ENCODE data around the gene VPS45.
"Not testable (repeated sequence)": the region's sequence is repeated elsewhere in the genome, so short reads cannot be mapped to it uniquely, and the experiment has no call there.

VPS45 gene

GRCh38 chr1:150160964-150161621 lies 93.5 kb downstream of the VPS45 start:
- DNase-seq (ENCODE audit: low read depth): no peak

GRCh38 chr1:150161747-150162581 lies 94.4 kb downstream of the VPS45 start:
- DNase-seq (ENCODE audit: low read depth): no peak

DNA sequence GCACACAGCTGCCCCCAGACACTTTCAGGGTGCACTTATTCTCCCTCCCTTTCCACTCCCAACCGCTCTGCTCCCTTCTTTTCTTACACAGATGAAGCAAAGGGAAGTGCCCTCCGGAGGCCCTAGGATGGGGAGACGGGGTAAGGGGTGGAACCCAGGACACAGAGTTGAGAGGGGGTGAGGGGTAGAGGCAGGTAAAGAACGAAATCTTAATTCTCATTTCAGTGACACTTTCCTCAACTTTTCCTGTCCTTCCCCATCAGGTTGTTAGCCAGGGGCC lies 94.9 kb downstream of the VPS45 start:
- no peak for DNase-seq (ENCODE audit: low read depth)

- DNase-seq (ENCODE audit: low read depth): no peak
These were observed 95.5 kb downstream of the VPS45 start for GRCh38 chr1:150162862-150163706.

- DNase-seq (ENCODE audit: low read depth): no peak
These were observed 96.6 kb downstream of the VPS45 start for GRCh38 chr1:150164224-150164623.

DNA sequence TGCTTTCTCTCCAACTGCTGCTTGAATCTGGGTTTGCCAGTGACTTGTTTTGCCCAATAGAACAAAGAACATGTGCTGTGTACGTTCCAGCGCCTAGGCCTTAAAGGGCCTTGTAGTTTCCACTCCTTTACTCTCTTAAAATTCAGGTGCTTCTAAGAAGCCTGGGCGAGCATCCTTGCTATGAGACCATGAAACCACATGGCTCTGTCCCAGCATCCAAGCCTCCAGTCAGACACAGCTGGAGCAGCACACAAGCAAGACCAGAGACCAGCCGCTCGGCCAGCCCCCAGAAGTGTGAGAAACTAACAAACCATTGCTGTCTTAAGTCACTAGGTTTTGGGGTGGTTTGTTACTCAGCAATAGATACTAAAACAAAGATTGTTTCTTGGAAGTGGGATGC lies 97.2 kb downstream of the VPS45 start:
- no peak for DNase-seq (ENCODE audit: low read depth)

- peak; percentile 38 for DNase-seq (ENCODE audit: low read depth)
These were observed 98.3 kb downstream of the VPS45 start for GRCh38 chr1:150165622-150166612.

DNA sequence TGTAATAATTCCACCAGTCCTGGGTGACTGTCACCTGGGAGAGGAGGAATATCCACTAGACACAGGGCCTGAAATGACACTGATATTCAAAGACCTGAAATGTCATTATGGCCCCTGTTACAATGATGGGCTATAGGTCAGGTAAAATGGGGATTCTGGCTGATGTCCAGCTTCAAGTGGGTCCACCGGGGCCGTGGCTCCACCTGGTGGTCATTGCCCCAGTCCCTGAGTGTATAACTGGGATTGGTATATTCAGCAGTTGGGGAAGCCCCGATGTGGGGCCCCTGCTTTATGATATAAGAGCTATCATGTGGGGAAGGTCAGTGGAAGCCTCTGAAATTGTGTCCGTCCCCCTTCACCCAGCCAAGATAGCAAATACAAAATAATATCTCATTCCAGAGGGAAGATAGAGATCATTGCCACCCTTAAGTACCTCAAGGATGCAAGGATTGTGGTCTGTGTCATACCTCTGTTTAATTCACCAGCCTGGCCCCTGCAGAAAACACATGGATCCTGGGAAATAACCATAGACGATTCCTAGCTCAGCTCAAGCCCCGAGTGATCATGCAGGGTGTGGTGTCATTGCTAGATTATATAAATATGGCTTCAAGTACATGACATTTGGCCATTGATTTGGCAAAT lies 101.5 kb downstream of the VPS45 start:
- DNase-seq (ENCODE audit: low read depth): peak; percentile 34

- no peak for DNase-seq (ENCODE audit: low read depth)
These were observed 104.2 kb downstream of the VPS45 start for GRCh38 chr1:150171801-150172200.

DNA sequence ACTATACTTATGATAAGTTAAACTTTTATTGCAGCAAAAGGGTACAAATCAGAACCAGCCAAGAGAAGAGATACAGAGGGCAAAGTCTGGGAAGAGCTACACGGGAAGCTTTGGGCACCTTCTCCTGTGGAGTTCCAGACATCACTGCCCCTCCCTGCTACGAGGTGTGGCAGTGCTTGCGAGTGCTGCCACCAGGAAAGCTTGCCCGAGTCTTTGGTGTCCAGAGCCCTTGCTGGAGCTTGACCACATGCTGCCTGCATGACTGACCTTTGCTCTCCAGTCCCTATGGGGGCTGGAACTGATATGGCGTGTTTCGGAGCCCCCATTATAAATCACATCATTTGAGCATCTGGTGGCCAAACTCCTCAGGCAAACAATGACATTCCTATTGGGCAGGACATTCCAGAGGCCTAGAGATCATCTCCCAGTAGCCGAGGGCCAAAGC lies 105.6 kb downstream of the VPS45 start:
- no peak for DNase-seq (ENCODE audit: low read depth)

- no peak for DNase-seq (ENCODE audit: low read depth)
These were observed 109.0 kb downstream of the VPS45 start for GRCh38 chr1:150176593-150176992.

DNA sequence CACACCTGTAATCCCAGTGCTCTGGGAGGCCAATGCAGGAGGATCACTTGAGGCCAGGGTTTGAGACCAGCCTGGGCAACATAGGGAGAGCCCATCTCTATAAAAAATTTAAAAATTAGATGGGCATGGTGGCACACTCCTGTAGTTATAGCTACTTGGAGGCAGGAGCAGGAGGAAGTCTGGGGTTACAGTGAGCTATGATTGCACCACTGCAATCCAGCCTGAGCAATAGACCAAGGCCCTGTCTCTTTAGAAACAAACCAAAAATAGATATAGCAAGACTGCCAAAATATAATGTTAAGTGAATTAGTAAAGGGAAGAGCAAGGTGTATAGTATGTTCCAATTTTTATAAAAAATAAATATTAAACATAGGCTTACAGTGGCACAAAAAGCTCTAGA lies 111.0 kb downstream of the VPS45 start:
- no peak for DNase-seq (ENCODE audit: low read depth)

- DNase-seq (ENCODE audit: low read depth): no peak
These were observed 112.3 kb downstream of the VPS45 start for GRCh38 chr1:150179867-150180266.

DNA sequence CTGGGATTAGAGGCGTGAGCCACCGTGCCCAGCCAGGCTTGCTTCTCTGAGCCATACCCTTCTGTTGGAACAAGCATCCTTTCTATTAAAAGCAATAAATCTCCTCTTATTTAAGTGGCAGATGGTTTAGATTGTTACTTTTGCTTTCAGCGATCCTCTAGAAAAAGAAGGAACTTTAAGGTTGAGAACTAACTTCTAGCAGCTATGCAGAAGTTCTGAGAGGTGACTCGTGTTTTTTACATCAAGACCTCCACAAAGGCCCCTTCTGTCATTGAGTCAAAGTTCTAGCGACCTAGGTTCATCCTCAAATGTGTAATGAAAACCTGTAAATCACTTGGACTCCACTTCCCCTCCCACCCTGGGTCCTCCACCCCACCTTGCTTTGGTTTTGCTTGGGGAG lies 112.9 kb downstream of the VPS45 start:
- DNase-seq (ENCODE audit: low read depth): no peak

DNA sequence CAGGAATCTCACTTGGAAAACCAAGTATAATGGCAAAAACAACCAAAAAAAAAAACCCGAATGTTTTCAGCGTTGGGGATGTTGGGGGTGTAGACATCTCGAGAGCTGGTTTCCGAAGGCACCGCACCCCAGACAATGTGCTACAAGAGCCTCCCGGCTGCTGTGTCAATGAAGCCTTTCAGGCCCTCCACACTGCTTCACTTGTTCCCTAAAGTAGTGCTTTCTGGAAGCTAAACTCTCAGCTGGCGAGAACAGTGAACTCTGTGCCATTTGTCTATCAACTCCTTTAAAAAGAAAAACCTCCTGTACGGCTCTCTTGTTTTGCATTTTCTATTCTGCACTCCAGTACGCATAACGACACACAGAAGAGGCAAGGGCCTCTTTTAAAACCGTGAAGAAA lies 114.7 kb downstream of the VPS45 start:
- DNase-seq (ENCODE audit: low read depth): no peak

DNA sequence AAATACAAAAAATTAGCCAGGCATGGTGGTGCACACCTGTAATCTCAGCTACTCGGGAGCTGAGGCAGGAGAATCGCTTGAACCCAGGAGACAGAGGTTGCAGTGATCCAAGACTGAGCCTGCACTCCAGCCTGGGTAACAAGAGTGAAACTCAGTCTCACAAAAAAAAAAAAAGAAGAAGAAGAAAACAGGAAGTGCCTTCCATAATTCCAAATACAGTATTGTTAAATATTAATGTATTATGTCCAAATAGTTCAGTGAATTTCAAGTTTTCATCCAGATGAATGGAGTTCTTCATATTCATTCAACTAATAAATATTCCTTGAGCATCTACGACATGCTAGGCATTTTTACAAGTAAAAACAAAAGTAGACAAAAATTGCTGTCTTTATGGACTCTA lies 115.5 kb downstream of the VPS45 start:
- DNase-seq (ENCODE audit: low read depth): no peak

DNA sequence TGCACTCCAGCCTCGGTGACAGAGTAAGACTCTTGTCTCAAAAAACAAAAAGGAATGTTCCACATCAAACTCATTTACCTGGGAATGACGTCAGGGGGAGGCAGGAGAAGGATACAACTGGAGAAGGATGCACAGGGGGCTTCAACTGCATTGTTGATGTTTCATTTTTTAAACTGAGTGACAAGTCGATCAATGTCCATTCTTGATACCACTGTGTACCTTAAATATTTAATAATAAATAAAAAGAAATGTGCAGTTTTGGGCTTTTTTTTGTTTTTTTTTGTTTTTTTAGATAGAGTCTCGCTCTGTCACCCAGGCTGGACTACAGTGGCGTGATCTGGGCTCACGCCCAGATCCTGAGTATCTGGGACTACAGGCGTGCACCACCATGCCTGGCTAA lies 117.9 kb downstream of the VPS45 start:
- DNase-seq (ENCODE audit: low read depth): no peak

- DNase-seq (ENCODE audit: low read depth): not testable (repeated sequence)
These were observed 118.8 kb downstream of the VPS45 start for GRCh38 chr1:150186438-150186788.

- no peak for DNase-seq (ENCODE audit: low read depth)
These were observed 119.4 kb downstream of the VPS45 start for GRCh38 chr1:150186789-150187559.

GRCh38 chr1:150187560-150187931 lies 120.0 kb downstream of the VPS45 start:
- DNase-seq (ENCODE audit: low read depth): no peak

DNA sequence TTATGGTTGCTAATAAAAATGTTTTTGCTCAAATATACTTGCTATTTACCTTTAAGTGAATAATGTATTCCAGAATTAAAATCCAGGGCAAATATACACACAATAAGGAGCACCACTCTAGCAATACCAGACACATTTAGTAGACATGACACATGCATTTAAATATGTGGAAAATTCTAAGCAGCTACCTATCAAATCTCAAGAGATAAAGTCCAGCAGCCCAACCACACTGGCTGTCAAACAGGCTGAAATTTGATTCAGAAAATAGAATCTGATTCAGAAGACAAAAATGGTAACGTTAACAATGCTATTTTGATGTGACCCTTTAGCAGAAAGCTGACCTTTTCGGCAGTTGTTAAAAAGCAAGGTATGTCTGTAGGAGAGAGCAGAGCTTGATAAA lies 124.4 kb downstream of the VPS45 start:
- DNase-seq (ENCODE audit: low read depth): no peak

Measured in activated T-cell treated with anti-CD3 and anti-CD28 coated beads for 1 hour (primary cell).